CD14-positive monocyte (primary cell): ENCODE measurements around the gene PEX12. TPM values are rescaled to one million over a fixed set of nuclear protein-coding genes. Genes with fewer than 3 reads are reported as not detected.

Source experiments
- DNase-seq, 3 donors: peaks; one replicate each; pipeline ENCODE4 v3.0.0-alpha.2; 2011 to 2022
- H2AFZ ChIP-seq: 2 replicates; pipeline ENCODE4 v1.6.0; 2012; ENCODE audit warnings: mild to moderate bottlenecking, low read depth, low read length, inconsistent platforms; ENCODE audit not compliant: insufficient read depth, poor library complexity, severe bottlenecking
- H3K27ac ChIP-seq, 2 donors: 1 replicate in 1 of 2; 2 replicates in 1 of 2; pipeline ENCODE4 v1.5.1; 2012 to 2013; ENCODE audit warnings: low read length in 2 of 2, control low read depth in 1 of 2, inconsistent platforms in 1 of 2, low read depth in 1 of 2, mild to moderate bottlenecking in 1 of 2
- H3K27me3 ChIP-seq, 2 donors: one replicate each; pipeline versions ENCODE4 v1.6.0 to v1.6.1; 2011 to 2013; ENCODE audit warnings: low read length in 2 of 2; ENCODE audit not compliant: control insufficient read depth in 2 of 2, insufficient read depth in 2 of 2
- H3K36me3 ChIP-seq, 2 donors: replicated peaks in 1 of 2; 1 replicate in 1 of 2; 2 replicates in 1 of 2; pipeline versions ENCODE4 v1.5.1 to v1.6.1; 2012 to 2013; ENCODE audit warnings: low read length in 2 of 2, control low read depth in 1 of 2, inconsistent platforms in 1 of 2, mild to moderate bottlenecking in 1 of 2; ENCODE audit not compliant: insufficient read depth in 2 of 2, control insufficient read depth in 1 of 2
- H3K4me1 ChIP-seq, 2 donors: 1 replicate in 1 of 2; 2 replicates in 1 of 2; pipeline versions ENCODE4 v1.5.1 to v1.6.1; 2012 to 2013; ENCODE audit warnings: low read length in 2 of 2, control low read depth in 1 of 2, inconsistent platforms in 1 of 2, mild to moderate bottlenecking in 1 of 2, moderate library complexity in 1 of 2; ENCODE audit not compliant: insufficient read depth in 2 of 2, control insufficient read depth in 1 of 2
- H3K4me2 ChIP-seq: replicated peaks from 2 replicates; pipeline ENCODE3; 2012; ENCODE audit warnings: low read length, moderate library complexity, mild to moderate bottlenecking; ENCODE audit not compliant: poor library complexity, severe bottlenecking; ENCODE audit errors: extremely low read depth
- H3K4me3 ChIP-seq, 3 experiments: fragments of 200-600 bp in 1 of 3; sonication (generic) in 1 of 3; replicated peaks in 1 of 3; 1 replicate in 2 of 3; 2 replicates in 1 of 3; pipeline ENCODE4 v1.5.1; 2011 to 2013; ENCODE audit warnings: low read length in 3 of 3, mild to moderate bottlenecking in 3 of 3, control low read depth in 2 of 3, low read depth in 2 of 3, inconsistent platforms in 1 of 3, moderate library complexity in 1 of 3
- H3K79me2 ChIP-seq: 2 replicates; pipeline ENCODE4 v1.6.0; 2012; ENCODE audit warnings: mild to moderate bottlenecking, control low read depth, inconsistent platforms, low read length, moderate library complexity; ENCODE audit not compliant: insufficient read depth
- H3K9ac ChIP-seq: 2 replicates; pipeline ENCODE4 v1.6.0; 2017; ENCODE audit warnings: low read length, mild to moderate bottlenecking; ENCODE audit not compliant: insufficient read depth, poor library complexity, severe bottlenecking
- H3K9me3 ChIP-seq, 2 donors: replicated peaks in 1 of 2; 1 replicate in 1 of 2; 2 replicates in 1 of 2; pipeline versions ENCODE4 v1.5.1 to v1.6.1; 2012 to 2013; ENCODE audit warnings: low read length in 2 of 2, control low read depth in 1 of 2; ENCODE audit not compliant: control insufficient read depth in 1 of 2, insufficient read depth in 1 of 2
- H4K20me1 ChIP-seq: 2 replicates; pipeline ENCODE4 v1.6.0; 2012; ENCODE audit warnings: mild to moderate bottlenecking, low read length, control low read depth, moderate library complexity; ENCODE audit not compliant: insufficient read depth
- H3K27ac Mint-ChIP-seq, 7 donors: one replicate each; pipeline ENCODE4 v1.8.0; 2020; ENCODE audit warnings: mild to moderate bottlenecking in 7 of 7, mixed read lengths in 7 of 7, moderate library complexity in 6 of 7, inconsistent platforms in 2 of 7
- H3K27me3 Mint-ChIP-seq, 3 donors: one replicate each; pipeline ENCODE4 v1.8.0; 2021 to 2022; ENCODE audit warnings: low read depth in 3 of 3, mild to moderate bottlenecking in 3 of 3, mixed read lengths in 3 of 3, moderate library complexity in 3 of 3, inconsistent platforms in 1 of 3
- H3K36me3 Mint-ChIP-seq, 2 donors: one replicate each; pipeline ENCODE4 v1.8.0; 2020; ENCODE audit warnings: mixed read lengths in 2 of 2, inconsistent platforms in 1 of 2, mild to moderate bottlenecking in 1 of 2
- H3K4me1 Mint-ChIP-seq: one replicate; pipeline ENCODE4 v1.8.0; 2020; ENCODE audit warnings: mild to moderate bottlenecking, mixed read lengths
- H3K4me3 Mint-ChIP-seq, 2 donors: one replicate each; pipeline ENCODE4 v1.8.0; 2020; ENCODE audit warnings: mild to moderate bottlenecking in 2 of 2, mixed read lengths in 2 of 2, moderate library complexity in 1 of 2
- H3K9me3 Mint-ChIP-seq, 7 donors: one replicate each; pipeline ENCODE4 v1.8.0; 2020 to 2022; ENCODE audit warnings: mixed read lengths in 7 of 7, mild to moderate bottlenecking in 6 of 7, moderate library complexity in 6 of 7, inconsistent platforms in 2 of 7
- WGBS: methylation state at CpG from one replicate; pipeline ENCODE4 v1.1.5; 2013; ENCODE audit warnings: missing lambda C conversion rate; ENCODE audit not compliant: insufficient coverage; 5-methylcytosine and 5-hydroxymethylcytosine counted together
- intact Hi-C, 2 donors: fragments of 100-400 bp; cut with micrococcal nuclease; formaldehyde crosslinking; loops; one replicate each; pipeline versions ENCODE4 v1.15.0 to v1.15.1; 2023
- polyA plus RNA-seq, 3 donors: library from polyadenylated mRNA; depleted of rRNA in 1 of 3; unstranded in 2 of 3; stranded (reverse) in 1 of 3; fragments of 300-500 nt in 2 of 3; fragments of >200 nt in 1 of 3; fragmentation: Illumina TruSeq in 2 of 3; gene quantifications; 1 replicate in 2 of 3; 2 replicates in 1 of 3; pipeline ENCODE4 v1.2.3, GENCODE V29; 2012 to 2021
- TF ChIP-seq, protein P1 (sequence below): fragments of 200-600 bp; IDR thresholded peaks from one replicate; pipeline ENCODE4 v1.8.0; 2022; ENCODE audit warnings: antibody characterized with exemption, mild to moderate bottlenecking

Gene PEX12
- polyA plus RNA-seq, 3 donors = 0.08 to 0.72 (median 0.31) TPM

DNA sequence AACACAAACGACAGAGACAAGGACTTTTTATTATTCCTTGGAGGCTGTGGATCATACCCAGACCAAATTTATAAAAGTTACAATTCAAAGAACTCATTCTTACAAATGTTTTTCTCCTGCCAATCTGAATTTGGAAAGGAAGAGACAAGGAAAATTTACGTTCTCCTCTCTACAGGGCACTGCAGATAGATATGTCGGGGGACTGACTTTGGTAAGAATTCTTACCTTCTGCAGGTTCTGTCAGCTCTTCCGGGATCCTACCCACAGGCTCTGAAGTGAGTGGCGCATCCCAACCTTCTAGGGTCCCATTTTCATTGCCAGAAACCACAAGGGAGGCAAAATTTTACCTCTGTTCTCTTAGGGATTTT lies 38.7 kb downstream of the PEX12 start:
- intact Hi-C loops = loop anchor here in 1 of 2 donors (2.0 to 10.0 kb wide), 6 partner anchors 47 to 367 kb away; partner anchors contain the start of genes AP2B1, SLFN11, SLFN5 and TAF15
- DNase-seq = no peak
- Histone ChIP-seq H3K36me3 (no peaks in the 10 kb centered on the region), H3K9me3 (no peaks in the 10 kb centered on the region), H3K27ac (peak overlapping the region in 1 of 2 donors; percentile 100), H2AFZ (peak overlapping the region; percentile 80), H3K9ac (no peak overlapping the region), H3K4me1 (peaks cover 18 to 25% of the 10 kb centered on the region in 2 donors), H4K20me1 (no peaks in the 10 kb centered on the region), H3K27me3 (no peaks in the 10 kb centered on the region), H3K79me2 (no peaks in the 10 kb centered on the region), H3K4me2 (peak overlapping the region; percentile 77), H3K4me3 (peak overlapping the region in 2 of 3 experiments; percentile 41 to 89)
- H3K27ac Mint-ChIP-seq = peak overlapping the region; percentile 38 to 99 (median 99)
- WGBS = 62% methylated on average over 2 of the region's 5 CpGs
- TF ChIP-seq, protein P1, sequence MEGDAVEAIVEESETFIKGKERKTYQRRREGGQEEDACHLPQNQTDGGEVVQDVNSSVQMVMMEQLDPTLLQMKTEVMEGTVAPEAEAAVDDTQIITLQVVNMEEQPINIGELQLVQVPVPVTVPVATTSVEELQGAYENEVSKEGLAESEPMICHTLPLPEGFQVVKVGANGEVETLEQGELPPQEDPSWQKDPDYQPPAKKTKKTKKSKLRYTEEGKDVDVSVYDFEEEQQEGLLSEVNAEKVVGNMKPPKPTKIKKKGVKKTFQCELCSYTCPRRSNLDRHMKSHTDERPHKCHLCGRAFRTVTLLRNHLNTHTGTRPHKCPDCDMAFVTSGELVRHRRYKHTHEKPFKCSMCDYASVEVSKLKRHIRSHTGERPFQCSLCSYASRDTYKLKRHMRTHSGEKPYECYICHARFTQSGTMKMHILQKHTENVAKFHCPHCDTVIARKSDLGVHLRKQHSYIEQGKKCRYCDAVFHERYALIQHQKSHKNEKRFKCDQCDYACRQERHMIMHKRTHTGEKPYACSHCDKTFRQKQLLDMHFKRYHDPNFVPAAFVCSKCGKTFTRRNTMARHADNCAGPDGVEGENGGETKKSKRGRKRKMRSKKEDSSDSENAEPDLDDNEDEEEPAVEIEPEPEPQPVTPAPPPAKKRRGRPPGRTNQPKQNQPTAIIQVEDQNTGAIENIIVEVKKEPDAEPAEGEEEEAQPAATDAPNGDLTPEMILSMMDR = peak; percentile 65
- H3K9me3 Mint-ChIP-seq = no peaks in the 10 kb centered on the region
- H3K36me3 Mint-ChIP-seq = no peaks in the 10 kb centered on the region
- H3K27me3 Mint-ChIP-seq = peaks cover 0 to 1% (median 0%) of the 10 kb centered on the region in 3 donors
- H3K4me3 Mint-ChIP-seq = peak overlapping the region; percentile 43 to 60
- peaks cover 35% of the 10 kb centered on the region for H3K4me1 Mint-ChIP-seq

DNA sequence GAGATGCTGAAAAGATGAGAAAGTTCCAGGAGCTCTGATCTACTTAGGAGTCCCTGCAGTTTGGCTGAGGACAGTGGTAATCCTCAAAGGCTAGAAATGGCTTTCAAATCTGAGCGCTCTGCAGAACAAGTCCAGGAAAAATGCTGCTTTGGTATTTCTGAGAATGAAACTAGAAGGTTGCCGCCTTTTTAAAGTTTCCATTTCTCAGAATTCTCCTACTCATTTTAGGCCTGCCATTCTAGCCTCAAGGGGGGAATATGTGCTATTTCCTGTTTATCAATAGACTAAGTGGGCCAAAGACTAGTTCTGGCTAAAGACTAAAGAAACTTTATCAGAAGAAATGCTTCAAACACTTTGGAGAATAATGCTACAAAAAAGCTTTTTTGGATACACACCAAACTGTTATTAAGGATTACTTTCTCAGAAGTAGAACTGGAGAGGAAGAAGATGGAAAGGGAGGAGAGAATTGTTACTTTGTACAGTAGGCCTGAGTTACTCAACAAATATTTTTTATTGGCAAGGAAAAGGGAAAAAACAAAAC lies 40.7 kb downstream of the PEX12 start, which contains the start of gene SLFN12L:
Gene SLFN12L, minus strand, starts transcription at position 78 of the 541 bp plus-strand sequence. CDS start 15,314 bp downstream, outside the sequence.
- no CpG with 5 or more reads among the region's 2 CpGs for WGBS
- H3K4me3 Mint-ChIP-seq = peak within 1 kb of the TSS in 1 of 2 donors; percentile 53
- H3K27me3 Mint-ChIP-seq = peaks cover 0 to 1% (median 0%) of the 10 kb centered on the region in 3 donors
- intact Hi-C loops = loop anchor here in 1 of 2 donors (5.0 to 10.0 kb wide), 3 partner anchors 163 to 365 kb away; partner anchors contain the start of gene SLFN11
- Histone ChIP-seq H3K27ac (no peak within 1 kb of the TSS), H3K79me2 (no peaks in the 10 kb centered on the region), H3K4me2 (no peak within 1 kb of the TSS), H3K36me3 (no peaks in the 10 kb centered on the region), H3K4me1 (peaks cover 18 to 25% of the 10 kb centered on the region in 2 donors), H3K27me3 (no peaks in the 10 kb centered on the region), H3K9ac (no peak within 1 kb of the TSS), H3K4me3 (no peak within 1 kb of the TSS), H4K20me1 (no peaks in the 10 kb centered on the region), H3K9me3 (no peaks in the 10 kb centered on the region), H2AFZ (peak within 1 kb of the TSS; percentile 47)
- no peaks in the 10 kb centered on the region for H3K9me3 Mint-ChIP-seq
- TF ChIP-seq, protein P1 = no peak
- DNase-seq = no peak
- H3K36me3 Mint-ChIP-seq = no peaks in the 10 kb centered on the region
- H3K4me1 Mint-ChIP-seq = peaks cover 31% of the 10 kb centered on the region
- peak within 1 kb of the TSS in 4 of 7 donors; percentile 7 to 42 (median 20) for H3K27ac Mint-ChIP-seq
